NCI-H146 (cell line): ENCODE results near the gene RUNDC3A.
"Not testable (repeated sequence)": the region's sequence is repeated elsewhere in the genome, so short reads cannot be mapped to it uniquely, and the experiment has no call there.

Source experiments
- DNase-seq: peaks from one replicate; lab custom pipeline; 2025; lab: John Stamatoyannopoulos, UW

The RUNDC3A gene

GRCh38 chr17:44343510-44344209, 35.3 kb downstream of the RUNDC3A start:
- DNase-seq = no peak

- DNase-seq = peak; percentile 98
These were observed 36.6 kb downstream of the RUNDC3A start, which contains the start of gene GRN for GRCh38 chr17:44344939-44345453. TSS of gene GRN (plus strand) at chr17:44345302. CDS start at chr17:44349165, 3,863 bp downstream.

- DNase-seq = peak; percentile 74
These were observed 37.1 kb downstream of the RUNDC3A start for GRCh38 chr17:44345454-44346026.

GRCh38 chr17:44346064-44346844, 37.9 kb downstream of the RUNDC3A start:
- DNase-seq = no peak

GRCh38 chr17:44347206-44348055, 39.0 kb downstream of the RUNDC3A start:
- DNase-seq = not testable (repeated sequence)

- DNase-seq = no peak
These were observed 40.0 kb downstream of the RUNDC3A start for GRCh38 chr17:44348234-44348987.

GRCh38 chr17:44348988-44349364, 40.6 kb downstream of the RUNDC3A start:
- no peak for DNase-seq

- no peak for DNase-seq
These were observed 41.2 kb downstream of the RUNDC3A start for GRCh38 chr17:44349553-44350070.

GRCh38 chr17:44350733-44351226, 42.4 kb downstream of the RUNDC3A start:
- peak; percentile 44 for DNase-seq

GRCh38 chr17:44351464-44351863, 43.1 kb downstream of the RUNDC3A start:
- no peak for DNase-seq

GRCh38 chr17:44351961-44352827, 43.8 kb downstream of the RUNDC3A start:
- DNase-seq = no peak

GRCh38 chr17:44352828-44353671, 44.6 kb downstream of the RUNDC3A start:
- DNase-seq = no peak

GRCh38 chr17:44353672-44354331, 45.4 kb downstream of the RUNDC3A start:
- DNase-seq = no peak

GRCh38 chr17:44354582-44355561, 46.5 kb downstream of the RUNDC3A start:
- DNase-seq = no peak

- no peak for DNase-seq
These were observed 47.3 kb downstream of the RUNDC3A start for GRCh38 chr17:44355642-44356099.

GRCh38 chr17:44356241-44356640, 47.8 kb downstream of the RUNDC3A start:
- no peak for DNase-seq

GRCh38 chr17:44358066-44358465, 49.7 kb downstream of the RUNDC3A start:
- DNase-seq = no peak
